Measurements from ENCODE around the gene ATRAID.

DNA sequence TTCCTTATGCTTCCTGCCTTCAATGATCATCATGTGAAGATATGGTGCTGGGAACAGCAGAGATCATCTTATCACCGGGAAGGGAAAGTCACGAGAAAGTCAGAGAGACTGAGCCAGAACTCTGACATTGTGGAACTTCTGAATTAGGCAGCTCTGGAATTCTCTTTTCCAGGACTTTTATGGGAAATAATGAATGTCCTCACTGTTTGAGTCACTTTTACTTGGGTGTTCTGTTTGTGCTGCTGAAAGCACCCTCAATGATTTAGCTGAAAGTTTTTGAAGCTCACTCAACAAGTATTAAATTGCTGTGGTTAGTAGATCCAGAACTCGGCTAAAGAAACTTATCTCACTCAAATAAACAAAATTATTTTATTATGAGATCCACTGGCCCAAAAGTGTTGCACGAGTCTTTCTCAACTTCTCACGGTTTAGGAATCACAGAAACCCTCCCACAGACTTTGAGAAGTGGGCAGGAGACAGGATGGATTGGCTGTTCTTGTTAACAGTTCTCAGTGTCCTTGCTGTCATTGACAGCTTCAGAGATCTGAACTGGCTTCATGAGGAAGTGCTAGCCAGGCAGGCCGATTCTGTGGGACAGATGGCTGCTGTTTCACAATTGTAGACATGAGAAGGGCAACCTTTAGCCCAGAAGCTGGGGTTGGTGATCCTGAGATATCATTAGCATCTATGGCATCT is 26.4 kb upstream of the ATRAID start:
- TF ChIP-seq, protein P1, sequence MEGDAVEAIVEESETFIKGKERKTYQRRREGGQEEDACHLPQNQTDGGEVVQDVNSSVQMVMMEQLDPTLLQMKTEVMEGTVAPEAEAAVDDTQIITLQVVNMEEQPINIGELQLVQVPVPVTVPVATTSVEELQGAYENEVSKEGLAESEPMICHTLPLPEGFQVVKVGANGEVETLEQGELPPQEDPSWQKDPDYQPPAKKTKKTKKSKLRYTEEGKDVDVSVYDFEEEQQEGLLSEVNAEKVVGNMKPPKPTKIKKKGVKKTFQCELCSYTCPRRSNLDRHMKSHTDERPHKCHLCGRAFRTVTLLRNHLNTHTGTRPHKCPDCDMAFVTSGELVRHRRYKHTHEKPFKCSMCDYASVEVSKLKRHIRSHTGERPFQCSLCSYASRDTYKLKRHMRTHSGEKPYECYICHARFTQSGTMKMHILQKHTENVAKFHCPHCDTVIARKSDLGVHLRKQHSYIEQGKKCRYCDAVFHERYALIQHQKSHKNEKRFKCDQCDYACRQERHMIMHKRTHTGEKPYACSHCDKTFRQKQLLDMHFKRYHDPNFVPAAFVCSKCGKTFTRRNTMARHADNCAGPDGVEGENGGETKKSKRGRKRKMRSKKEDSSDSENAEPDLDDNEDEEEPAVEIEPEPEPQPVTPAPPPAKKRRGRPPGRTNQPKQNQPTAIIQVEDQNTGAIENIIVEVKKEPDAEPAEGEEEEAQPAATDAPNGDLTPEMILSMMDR (IDR thresholded peaks at IDR 0.05): no peak
- TF ChIP-seq POLR2A (IDR thresholded peaks at IDR 0.05) (no peak), EP300 (IDR thresholded peaks at IDR 0.05) (no peak)

All from upper lobe of left lung (tissue), 4 donors.